SHP77 (cell line): ENCODE measurements around the gene SPDYE16.
"Not testable (repeated sequence)": the region's sequence is repeated elsewhere in the genome, so short reads cannot be mapped to it uniquely, and the experiment has no call there.

ENCODE experiments used
- DNase-seq, 2 experiments: peaks; one replicate each; lab custom pipeline; 2025; lab: John Stamatoyannopoulos, UW

Gene SPDYE16

DNA sequence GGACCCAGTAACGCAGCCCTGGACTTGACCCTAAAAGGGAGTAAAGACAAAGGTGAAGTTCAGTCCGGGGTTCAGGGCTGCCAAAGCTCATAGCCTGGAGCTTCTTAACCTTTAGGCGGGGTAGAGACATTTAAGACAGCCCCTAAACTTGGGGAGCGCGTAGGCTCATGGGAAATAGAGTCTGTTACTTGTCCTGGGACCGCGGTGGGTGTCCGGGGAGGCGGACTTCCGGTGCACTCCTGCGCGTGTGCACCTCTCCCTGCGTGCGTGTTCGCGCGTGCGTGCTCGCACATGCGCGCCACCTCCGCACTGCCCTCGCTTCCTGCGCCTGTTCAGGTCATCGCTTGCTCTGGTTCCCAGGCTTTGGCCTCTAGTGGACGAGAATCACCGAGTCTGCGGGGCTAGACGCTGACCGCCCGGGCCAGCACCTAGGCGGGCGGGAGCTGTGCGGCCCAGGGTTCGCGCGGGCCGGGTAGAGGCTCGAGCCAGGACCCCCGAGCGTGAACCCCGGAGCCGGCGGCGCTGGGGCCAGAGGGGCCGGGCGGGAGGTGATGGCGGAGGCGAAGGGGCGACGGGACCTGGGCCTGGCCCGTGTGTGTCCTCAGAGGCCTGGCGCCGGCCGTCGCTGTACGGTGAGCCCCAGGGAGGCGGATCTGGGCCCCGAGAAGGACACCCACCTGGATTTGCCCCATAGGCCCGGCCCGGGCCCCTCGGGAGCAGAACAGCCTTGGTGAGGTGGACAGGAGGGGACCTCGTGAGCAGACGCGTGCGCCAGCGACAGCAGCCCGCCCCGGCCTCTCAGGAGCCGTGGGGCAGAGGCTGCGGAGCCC lies 6.1 kb upstream of the SPDYE16 start:
- DNase-seq: peak; percentile 83 to 86

DNA sequence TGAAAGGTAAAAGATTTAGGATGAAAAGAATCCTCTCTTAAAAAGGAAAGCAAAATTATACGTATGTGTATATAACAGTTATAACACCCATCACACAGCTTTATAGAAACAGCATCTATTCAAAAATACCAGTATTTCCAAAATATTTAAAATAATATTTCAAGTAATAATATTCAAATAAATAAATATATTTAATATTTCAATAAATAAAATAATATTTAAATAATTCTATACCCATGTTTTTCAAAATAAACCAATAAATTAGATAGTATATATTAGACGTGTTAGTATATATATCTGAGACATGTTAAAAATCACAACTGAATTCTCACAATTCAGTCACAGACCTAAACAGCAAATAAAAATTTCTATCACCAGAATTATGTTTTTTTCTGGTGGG lies 11.5 kb downstream of the SPDYE16 start:
- DNase-seq: not testable (repeated sequence)

DNA sequence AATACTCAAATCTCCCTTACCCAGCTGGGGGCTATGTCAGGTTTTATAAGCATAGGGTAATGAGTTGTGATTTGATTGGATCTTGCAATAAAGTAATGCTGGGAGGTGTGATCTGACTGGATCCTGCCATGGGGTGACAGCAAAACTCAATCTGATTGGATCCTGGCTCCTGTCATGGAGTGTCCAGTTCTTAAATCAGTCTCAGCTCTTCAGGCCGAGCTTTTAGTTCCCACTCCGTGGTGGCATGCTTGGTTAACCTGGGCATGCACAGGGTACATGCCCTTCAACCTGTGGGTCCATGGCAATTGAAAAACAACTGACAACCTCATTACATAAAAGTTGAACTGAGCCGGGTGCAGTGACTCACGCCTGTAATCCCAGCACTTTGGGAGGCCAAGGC lies 16.9 kb downstream of the SPDYE16 start:
- DNase-seq: not testable (repeated sequence)

DNA sequence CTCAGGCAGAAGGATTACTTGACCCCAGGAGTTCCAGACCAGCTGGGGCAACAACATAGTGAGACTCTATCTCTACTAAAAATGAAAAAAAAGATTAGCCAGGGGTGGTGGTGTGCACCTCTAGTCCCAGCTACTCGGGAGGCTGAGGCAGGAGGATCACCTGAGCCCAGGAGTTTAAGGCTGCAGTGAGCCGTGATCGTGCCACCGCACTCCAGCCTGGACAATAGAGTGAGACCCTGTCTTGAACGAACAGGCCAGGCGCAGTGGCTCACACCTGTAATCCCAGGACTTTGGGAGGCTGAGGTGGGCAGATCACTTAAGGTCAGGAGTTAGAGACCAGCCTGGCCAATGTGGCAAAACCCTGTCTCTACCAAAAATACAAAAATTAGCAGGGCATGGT lies 26.2 kb downstream of the SPDYE16 start:
- DNase-seq: not testable (repeated sequence)

DNA sequence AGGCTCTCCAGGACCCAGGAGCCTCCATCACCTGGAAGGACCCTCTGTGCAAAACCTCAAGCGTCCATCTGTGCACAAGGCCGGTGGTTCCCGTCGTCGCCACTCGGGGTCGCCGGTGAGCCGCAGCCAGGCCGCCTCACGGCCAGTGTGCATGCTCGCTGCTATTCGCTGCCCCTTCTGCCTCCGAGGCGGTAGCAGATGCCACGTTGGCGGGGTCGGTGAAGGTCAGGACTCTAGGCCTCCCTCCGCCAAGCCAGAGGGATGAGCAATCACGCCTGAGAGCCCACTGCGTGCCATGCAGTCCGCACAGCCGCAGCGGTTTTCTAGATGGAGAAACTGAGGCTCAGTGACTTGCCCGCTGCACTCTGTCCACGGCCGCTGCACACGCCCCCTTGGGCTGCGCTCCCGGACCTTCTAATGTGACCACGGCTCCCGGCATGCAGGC lies 27.1 kb downstream of the SPDYE16 start:
- DNase-seq: peak; percentile 25 to 35

DNA sequence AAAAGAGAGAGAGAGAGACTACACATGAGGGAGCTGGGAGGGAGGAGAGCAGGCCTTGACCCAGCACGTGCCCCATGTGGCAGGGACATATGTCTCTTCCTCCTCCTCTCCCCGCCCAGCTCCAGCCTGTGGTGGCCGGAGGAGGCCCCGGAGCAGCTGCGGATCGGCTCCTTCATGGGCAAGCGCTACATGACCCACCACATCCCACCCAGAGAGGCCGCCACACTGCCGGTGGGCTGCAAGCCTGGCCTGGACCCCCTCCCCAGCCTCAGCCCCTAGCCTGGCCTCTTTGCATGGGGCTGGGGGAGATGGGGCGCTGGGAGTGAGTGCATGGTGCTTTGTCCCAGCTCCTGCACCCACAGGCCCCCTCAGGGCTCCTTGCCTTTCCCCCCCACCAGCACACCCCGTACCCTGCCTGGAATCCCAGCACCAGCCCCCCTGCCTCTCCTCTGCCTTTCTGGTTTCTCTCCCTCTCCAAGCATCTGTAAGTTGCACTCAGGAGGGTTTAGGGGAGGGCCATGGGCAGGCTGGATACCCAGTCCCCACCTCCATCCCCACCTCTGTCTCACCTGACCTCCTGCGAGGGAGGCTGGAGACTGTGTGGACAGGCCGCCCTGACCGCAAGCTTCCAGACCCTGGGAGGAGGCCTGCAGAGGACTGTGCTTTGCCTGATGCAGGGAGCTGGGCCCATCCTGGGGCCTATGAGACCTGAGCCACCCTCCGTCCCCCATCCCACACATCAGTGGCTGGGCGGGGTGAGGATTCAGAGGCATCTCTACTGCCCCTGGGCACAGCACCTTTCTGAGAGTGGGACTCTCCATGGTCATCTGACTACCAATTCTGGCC lies 27.9 kb downstream of the SPDYE16 start:
- no peak for DNase-seq

DNA sequence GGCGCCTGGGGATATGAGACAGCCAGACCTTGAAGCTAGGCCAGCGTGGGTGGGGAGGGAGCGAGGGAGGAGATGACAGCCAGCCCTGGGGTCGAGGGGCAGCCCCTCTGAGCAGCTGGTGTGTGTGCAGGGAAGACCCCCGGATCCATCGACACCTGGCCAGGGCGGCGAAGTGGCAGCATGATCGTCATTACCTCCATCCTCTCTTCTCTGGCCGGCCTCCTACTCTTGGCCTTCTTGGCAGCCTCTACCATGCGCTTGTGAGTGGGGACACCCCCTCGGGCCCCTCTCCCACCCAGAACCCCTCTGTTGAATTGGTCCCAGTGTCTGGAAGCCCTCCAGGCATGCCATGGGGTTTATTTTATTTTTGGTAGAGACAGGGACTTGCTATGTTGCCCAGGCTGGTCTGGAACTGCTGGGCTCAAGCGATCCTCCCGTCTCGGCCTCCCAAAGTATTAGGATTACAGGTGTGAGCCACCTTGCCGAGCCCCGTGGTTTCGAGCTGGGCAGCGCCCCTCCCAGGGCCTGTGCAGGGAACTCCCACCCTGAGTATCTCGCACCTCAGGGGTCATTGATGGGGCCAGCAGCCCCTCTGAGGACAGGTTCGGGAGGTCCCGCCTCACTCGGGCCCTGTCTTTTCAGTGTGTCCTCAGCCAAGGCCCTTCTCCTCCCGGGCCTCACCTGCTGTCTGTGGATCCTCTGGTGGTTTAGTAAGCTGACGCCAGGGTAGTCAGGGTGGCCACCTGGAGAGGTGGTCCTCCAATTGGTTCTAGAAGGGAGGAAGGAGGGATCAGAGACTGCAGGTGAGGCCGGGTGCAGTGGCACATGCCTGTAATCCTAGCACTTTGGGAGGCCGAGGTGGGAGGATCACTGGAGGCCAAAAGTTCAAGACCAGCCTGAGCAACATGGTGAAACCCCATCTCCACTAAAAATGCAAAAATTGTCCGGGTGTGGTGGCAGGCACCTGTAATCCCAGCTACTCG lies 29.0 kb downstream of the SPDYE16 start:
- no peak for DNase-seq

DNA sequence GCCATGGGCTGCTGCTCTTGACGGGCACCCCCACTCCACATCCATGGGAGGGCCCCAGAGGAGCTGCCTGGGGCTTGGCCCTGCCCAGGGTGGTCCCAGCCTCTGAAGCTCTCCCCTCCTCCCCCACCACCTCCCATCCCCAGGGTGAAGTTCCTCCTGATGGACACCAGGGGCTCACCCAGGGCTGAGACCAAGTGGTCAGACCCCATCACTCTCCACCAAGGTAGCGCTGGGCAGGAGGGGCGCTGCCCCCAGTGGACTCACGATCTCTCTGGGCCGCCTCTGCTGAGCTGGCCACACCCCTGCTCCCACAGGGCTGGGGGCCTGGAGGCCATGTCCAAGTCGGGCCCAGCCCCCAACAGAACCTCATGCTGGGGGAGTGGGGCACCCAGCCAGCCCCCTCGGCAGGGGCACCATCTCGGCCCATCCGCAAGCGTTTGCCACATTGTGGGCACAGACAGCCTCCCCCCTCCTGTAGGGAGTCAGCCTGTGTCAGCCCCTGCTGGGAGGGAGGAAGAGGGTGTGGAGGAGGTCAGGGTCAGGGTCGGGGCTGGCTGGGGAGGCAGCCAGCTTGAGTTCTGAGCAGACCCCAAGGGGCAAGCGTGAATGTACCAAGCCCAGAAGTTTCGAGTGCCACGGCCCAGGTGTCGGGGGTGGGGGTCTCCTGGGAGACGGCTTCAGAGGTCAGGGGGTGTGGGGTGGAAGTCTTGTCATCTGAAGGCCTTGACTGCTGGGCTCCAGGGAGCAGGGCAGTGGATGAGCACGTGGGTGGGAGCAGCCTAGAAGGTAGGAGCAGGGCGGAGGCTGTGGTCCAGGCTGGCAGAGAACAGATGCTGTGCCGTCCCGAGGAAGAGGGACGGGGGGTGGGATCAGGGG lies 29.9 kb downstream of the SPDYE16 start:
- DNase-seq: no peak

DNA sequence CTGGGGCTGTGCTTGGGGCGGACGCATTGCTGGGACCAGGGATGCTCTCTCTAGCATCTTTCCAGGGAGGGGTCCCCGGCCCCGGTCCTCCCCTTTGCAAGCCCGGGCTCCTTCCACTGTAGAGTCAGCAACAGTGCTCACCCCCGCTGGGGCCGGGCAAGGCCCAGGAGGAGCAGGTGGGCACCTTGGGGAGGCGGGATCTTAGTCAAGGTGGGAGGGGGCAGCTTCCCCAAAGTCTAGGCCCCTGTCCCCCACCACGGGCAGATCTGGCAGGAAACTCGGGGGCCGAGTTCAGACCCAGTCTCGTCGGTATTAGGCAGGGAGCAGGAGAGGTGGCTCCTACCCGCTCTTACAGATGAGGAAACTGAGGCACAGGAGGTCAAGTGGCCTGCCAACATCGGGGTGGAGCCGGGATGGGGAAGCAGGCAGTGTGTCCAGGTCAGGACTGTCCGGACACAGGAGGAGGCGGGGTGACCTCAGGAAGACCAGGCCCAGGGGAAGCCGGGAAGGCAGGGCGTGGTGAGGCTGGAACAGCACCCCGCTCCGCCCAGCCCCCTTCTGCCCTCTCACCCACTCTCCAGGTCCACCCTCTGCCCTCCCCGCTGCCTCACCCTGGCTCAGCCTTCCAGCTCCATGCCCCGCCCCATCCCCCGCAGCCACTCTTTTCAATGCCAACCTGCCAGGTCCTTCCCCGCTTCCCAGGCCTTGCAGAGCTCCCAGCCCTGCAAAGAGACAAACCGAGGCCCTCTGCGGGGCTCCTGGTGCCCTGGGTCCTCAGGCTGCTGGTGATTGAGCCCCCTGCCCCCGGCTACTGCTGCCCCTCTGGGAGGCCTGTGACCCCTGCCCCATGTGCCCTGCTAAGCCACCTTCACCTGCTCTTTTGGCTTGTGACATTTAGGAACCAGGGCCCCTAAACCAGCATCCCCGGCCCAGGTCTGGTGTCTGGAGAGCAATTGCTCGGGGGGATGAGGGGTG lies 30.9 kb downstream of the SPDYE16 start:
- DNase-seq: not testable (repeated sequence)

DNA sequence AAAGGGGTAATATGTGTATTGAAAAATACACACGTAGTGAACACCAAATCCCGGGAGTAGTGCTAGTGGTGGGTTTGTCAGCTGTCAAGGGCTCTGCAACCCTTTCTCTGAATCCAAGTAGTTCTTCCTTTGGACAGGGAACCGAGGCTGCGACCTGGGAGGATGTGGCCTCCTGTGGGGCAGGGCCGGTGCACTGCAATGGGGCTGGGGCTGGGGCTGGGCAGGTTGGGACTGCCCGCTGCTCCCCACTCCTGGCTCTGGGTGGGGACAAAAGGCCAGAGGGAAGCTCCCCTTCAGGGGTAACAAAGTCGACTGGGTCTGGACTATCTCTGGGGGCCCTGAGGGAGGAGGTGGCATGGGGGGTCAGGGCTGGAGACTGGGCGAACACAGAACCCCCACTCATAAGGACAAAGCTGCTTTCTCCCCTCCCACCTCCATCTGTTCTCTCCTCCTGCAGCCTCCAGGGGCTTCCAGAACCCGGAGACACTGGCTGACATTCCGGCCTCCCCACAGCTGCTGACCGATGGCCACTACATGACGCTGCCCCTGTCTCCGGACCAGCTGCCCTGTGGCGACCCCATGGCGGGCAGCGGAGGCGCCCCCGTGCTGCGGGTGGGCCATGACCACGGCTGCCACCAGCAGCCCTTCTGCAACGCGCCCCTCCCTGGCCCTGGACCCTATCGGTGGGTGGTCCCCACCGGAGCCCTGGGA lies 31.7 kb downstream of the SPDYE16 start:
- DNase-seq: not testable (repeated sequence)

DNA sequence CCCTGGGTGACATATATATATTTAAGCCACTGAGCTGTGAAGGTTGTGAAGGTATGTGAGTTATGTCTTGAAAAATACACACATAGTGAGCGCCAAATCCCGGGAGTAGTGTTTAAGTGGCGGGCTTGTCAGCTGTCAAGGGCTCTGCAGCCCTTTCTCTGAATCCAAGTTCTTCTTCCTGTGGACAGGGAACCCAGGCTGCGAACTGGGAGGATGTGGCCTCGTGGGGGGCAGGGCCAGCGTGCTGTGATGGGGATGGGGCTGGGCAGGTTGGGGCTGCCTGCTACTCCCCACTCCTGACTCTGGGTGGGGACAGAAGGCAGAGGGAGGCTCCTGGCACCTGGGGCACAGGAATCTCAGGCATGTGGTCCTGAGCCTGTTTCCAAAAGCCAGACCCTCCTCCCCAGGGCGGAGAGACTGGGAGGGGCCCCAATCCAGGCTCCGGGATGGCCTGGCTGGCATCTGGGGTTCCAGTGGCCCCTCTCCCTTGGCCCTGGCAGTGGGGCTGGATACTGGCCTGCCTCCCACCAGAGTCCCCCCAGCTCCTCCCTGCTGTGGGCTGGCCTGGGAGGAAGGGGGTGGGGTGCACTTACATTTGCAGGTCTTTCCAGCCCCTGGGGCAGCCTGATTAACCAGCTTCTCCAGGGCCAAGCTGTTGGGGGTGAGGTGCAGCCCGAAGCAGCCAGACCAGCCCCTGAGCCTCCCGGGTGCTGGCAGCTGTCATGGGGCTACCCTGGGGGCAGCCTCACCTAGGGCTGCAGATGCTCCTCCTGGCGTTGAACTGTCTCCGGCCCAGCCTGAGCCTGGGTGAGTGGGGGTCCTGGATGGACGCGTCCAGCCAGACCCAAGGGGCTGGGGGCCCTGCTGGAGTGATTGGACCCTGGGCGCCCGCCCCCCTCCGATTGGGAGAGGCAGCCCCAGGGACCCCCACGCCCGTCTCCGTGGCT lies 32.9 kb downstream of the SPDYE16 start, which contains the start of gene UPK3B:
Gene UPK3B, plus strand, starts transcription at position 622 of the 947 bp plus-strand sequence. Its CDS starts 101 bp downstream, at position 723.
- DNase-seq: no peak

DNA sequence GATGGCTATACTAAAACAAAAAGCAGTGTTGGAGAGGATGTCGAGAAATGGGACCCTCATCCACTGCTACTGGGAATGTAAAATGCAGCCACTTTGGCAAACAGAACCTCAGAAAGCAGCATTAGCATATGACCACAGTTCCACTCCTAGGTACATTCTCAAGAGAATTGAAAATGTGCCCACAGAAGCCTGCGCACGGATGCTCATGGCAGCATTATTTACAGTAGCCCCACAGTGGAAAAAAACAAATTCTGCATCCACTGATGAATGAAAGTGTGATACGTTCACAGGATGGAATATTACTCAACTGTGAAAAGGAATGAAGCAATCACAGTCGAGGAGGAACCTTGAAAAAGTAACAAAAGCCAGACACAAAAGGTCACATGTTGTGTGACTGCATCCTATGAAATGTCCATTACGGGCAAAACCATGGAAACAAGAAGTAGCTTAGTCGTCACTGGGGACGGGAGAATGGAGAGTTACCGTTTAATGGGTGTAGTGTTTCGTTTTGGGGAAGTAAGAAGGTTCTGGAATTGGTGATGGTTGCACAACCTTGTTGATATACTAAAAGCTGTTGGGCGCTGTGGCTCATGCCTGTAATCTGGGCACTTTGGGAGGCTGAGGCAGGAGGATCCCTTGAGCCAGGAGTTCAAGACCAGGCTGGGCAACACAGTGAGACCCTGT lies 35.2 kb downstream of the SPDYE16 start:
- DNase-seq: no peak

DNA sequence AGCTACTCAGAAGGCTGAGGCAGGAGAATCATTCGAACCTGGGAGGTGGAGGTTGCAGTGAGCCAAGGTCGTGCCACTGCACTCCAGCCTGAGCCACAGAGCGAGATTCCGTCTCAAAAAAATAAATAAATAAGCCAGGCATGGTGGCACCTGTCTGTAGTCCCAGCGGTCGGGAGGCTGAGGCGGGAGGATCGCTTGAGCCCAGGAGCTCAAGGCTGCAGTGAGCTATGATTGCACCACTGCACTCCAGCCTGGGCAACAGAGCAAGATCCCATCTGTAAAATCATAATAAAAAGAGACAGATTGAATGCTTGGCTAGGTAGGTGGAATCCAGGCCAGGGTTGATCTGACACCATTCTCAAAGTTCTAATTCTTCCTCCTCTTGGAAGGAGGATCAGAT lies 36.5 kb downstream of the SPDYE16 start:
- DNase-seq: not testable (repeated sequence)

DNA sequence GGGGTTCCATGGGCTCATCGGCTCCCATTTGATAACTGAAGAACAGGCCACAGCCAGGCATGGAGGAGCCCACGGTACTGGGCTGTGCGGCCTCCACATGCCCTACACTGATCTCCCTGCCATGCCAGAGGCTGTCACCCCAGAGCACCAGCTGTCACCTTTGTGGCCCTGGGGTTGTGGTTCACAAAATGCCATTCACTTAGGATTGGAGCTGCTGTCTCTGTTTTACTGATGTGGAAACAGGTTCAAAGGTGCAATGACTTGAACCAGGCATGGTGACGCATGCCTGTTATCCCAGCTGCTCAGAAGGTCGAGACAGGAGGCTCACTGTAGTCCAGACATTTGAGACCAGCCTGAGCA lies 37.0 kb downstream of the SPDYE16 start:
- DNase-seq: no peak

DNA sequence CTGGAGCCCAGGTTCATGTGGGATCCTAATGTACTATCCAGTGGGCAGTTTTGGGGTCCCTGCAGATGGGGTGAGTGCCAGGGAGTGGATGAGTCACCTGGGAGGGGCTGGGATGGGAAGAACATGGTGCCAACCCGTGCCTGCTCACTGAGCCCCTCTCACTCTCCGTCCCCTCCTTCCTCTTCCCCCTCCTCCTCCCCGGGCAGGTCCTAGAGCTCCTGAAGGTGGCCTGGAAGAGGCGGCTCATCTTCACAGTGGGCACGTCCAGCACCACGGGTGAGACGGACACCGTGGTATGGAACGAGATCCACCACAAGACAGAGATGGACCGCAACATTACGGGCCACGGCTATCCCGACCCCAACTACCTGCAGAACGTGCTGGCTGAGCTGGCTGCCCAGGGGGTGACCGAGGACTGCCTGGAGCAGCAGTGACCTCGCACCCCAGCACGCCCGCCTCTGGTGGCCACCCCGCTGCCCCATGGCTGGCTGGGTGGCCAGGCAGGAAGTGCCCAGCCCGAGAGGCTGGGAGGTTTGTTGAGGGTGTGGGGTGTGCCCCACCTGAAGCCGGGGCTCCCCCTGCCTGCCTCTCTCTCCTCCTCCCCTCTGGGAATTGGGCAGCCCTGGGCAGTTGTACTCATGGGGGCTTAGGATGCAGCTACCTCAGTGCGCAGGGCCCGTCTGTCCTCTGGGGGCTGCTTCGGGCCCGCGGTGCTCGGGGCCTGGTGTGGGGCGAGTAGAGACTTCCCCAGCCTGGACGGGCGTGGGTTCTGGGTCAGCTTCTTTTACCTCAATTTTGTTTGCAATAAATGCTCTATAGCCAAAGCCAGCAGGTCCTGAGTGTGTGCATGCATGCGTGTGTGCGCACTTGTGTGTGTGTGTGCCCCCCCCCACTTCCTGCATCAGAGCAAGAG lies 37.7 kb downstream of the SPDYE16 start:
- DNase-seq: no peak
